ENCODE results near the gene HS6ST1. TPM values are rescaled to one million over a fixed set of nuclear protein-coding genes. Genes with fewer than 3 reads are reported as not detected.

Gene HS6ST1
- total RNA-seq, 1 donor from 2014 or later = 23.3 TPM

DNA sequence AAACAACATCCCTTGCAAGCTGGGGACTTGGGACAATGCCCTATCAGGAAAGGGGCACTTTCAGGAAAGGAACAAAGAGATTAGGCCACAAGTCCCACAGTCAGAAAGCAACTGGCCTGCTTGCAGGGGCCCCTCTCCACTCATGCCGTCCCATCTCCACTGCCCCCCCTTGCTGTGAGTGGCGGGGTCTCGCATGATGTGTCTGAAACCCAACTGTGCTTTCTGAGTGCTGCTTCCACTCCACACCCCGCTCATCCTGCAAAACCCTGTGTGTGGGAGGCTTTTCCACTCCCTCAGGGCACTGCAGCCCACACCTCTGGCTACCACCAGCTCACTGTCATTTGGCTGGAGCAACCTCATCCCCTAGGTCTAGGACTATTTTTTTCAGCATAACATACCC, 7.9 kb downstream of the HS6ST1 start:
- Mint-ChIP-seq H3K9me3 (ENCODE audit: unreplicated experiment) (no peaks in the 10 kb centered on the region), H3K27ac (ENCODE audit: unreplicated experiment) (peak overlapping the region; percentile 20), H3K27me3 (ENCODE audit: unreplicated experiment) (peaks cover 10% of the 10 kb centered on the region), H3K4me3 (ENCODE audit: unreplicated experiment) (peak overlapping the region; percentile 56), H3K4me1 (ENCODE audit: unreplicated experiment) (peaks cover 18% of the 10 kb centered on the region), H3K36me3 (ENCODE audit: low read depth, unreplicated experiment) (peaks cover 15% of the 10 kb centered on the region)
- no peak for DNase-seq (ENCODE audit: low spot score)
- TF ChIP-seq CTCF (IDR thresholded peaks at IDR 0.05; ENCODE audit: unreplicated experiment) = no peak

DNA sequence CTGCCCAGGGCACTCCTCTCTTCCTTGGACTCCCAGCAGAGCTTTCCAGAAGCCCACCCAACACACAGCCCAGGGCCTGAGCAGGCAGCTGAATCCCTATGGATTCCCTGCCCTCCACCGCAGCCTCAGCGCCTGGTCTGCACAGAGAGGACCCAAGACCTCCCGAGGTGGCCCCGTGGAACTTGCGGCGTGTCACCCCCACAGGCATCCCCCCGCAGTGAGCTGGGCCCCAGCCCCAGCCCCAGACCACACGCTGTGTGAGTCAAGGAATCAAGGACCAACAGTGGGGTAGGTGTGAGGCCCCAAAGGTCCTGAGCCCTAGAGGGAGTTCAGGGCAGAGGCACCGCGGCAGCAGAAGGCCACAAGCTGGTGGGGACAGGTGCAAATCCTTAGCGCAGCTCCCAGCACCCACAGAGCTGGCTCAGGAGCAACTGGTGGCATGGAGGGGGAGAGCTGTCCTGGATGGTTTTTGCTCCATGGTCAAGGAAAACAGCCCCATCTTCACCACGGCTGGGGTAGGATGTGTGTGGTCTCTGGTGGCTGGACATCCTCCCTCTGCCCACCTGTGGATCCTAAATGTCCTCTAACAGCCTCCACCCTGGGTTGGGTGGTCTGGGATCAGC, 8.5 kb downstream of the HS6ST1 start:
- Mint-ChIP-seq H3K36me3 (ENCODE audit: low read depth, unreplicated experiment) (peaks cover 11% of the 10 kb centered on the region), H3K4me3 (ENCODE audit: unreplicated experiment) (no peak overlapping the region), H3K4me1 (ENCODE audit: unreplicated experiment) (peaks cover 15% of the 10 kb centered on the region), H3K27me3 (ENCODE audit: unreplicated experiment) (peaks cover 9% of the 10 kb centered on the region), H3K9me3 (ENCODE audit: unreplicated experiment) (no peaks in the 10 kb centered on the region), H3K27ac (ENCODE audit: unreplicated experiment) (no peak overlapping the region)
- DNase-seq (ENCODE audit: low spot score) = no peak
- no peak for TF ChIP-seq CTCF (IDR thresholded peaks at IDR 0.05; ENCODE audit: unreplicated experiment)

- no peak overlapping the region for H3K27ac Mint-ChIP-seq (ENCODE audit: unreplicated experiment)
- DNase-seq (ENCODE audit: low spot score) = no peak
- H3K27me3 Mint-ChIP-seq (ENCODE audit: unreplicated experiment) = peaks cover 9% of the 10 kb centered on the region
These were observed 9.2 kb downstream of the HS6ST1 start for GRCh38 chr2:128309280-128310093.

DNA sequence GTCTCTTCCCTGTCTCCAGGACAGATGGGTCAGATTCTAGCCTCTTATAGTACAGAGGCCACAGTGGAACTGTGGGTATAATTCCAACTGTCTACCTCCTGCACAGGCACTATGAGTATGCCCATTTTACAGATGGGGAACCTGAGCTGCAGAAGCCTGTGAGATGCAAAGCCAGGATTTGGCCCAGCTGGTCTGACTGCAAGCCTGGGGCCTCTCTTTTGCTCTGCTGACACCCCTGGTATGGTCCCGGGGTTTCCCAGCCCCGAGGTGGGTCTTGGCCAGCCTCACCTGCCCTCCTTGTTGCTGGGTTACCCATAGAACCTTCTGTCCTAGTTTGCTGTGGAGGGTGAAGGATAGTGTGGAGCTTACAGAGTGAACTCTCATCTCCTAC, 9.8 kb downstream of the HS6ST1 start:
- TF ChIP-seq CTCF (IDR thresholded peaks at IDR 0.05; ENCODE audit: unreplicated experiment) = no peak
- Mint-ChIP-seq H3K27ac (ENCODE audit: unreplicated experiment) (no peak overlapping the region), H3K4me3 (ENCODE audit: unreplicated experiment) (no peak overlapping the region), H3K27me3 (ENCODE audit: unreplicated experiment) (peaks cover 6% of the 10 kb centered on the region), H3K36me3 (ENCODE audit: low read depth, unreplicated experiment) (peaks cover 3% of the 10 kb centered on the region), H3K9me3 (ENCODE audit: unreplicated experiment) (no peaks in the 10 kb centered on the region), H3K4me1 (ENCODE audit: unreplicated experiment) (peaks cover 12% of the 10 kb centered on the region)
- no peak for DNase-seq (ENCODE audit: low spot score)

More at GRCh38 chr2:128309280-128310093, 9.2 kb downstream of the HS6ST1 start:
- no peak for TF ChIP-seq CTCF (IDR thresholded peaks at IDR 0.05; ENCODE audit: unreplicated experiment)
- H3K36me3 Mint-ChIP-seq (ENCODE audit: low read depth, unreplicated experiment) = peaks cover 7% of the 10 kb centered on the region
- H3K9me3 Mint-ChIP-seq (ENCODE audit: unreplicated experiment) = no peaks in the 10 kb centered on the region
- H3K4me1 Mint-ChIP-seq (ENCODE audit: unreplicated experiment) = peaks cover 12% of the 10 kb centered on the region
- H3K4me3 Mint-ChIP-seq (ENCODE audit: unreplicated experiment) = no peak overlapping the region

DNA sequence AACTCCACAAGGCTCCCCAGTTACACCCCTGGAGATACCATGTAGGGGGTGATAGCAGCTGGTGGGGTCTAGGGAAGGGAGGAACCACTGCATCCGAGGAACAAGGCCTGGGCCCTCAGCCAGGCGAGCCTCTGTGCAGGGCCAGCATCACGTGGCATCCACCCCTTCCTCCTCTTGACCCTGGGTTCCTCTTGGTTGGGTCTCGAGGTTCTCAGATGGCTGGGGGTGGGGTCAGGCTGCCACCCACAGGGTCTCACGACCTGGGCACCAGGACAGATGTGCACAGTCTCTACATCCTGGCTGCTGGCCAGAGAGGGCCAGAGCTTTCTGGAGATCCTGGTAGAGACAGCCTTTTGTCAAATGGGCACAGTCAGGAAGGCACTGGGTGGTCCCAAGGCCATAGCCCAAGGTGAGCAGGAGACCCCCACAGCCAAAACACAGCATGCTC, 10.4 kb downstream of the HS6ST1 start:
- TF ChIP-seq CTCF (IDR thresholded peaks at IDR 0.05; ENCODE audit: unreplicated experiment) = no peak
- Mint-ChIP-seq H3K9me3 (ENCODE audit: unreplicated experiment) (no peaks in the 10 kb centered on the region), H3K4me1 (ENCODE audit: unreplicated experiment) (peaks cover 12% of the 10 kb centered on the region), H3K36me3 (ENCODE audit: low read depth, unreplicated experiment) (peaks cover 3% of the 10 kb centered on the region), H3K27ac (ENCODE audit: unreplicated experiment) (no peak overlapping the region), H3K27me3 (ENCODE audit: unreplicated experiment) (peaks cover 5% of the 10 kb centered on the region), H3K4me3 (ENCODE audit: unreplicated experiment) (no peak overlapping the region)
- no peak for DNase-seq (ENCODE audit: low spot score)
